Activated CD4-positive, alpha-beta T cell treated with anti-CD3 and anti-CD28 coated beads, Interleukin-2, amount 50 U/mL, for 48 hours (primary cell): ENCODE measurements around the gene ERCC2.
"Not testable (repeated sequence)": the region's sequence is repeated elsewhere in the genome, so short reads cannot be mapped to it uniquely, and the experiment has no call there.

Experiments used
- DNase-seq, 2 experiments: peaks; one replicate each; pipeline ENCODE4 v3.0.0-alpha.2; 2020

ERCC2 gene

DNA sequence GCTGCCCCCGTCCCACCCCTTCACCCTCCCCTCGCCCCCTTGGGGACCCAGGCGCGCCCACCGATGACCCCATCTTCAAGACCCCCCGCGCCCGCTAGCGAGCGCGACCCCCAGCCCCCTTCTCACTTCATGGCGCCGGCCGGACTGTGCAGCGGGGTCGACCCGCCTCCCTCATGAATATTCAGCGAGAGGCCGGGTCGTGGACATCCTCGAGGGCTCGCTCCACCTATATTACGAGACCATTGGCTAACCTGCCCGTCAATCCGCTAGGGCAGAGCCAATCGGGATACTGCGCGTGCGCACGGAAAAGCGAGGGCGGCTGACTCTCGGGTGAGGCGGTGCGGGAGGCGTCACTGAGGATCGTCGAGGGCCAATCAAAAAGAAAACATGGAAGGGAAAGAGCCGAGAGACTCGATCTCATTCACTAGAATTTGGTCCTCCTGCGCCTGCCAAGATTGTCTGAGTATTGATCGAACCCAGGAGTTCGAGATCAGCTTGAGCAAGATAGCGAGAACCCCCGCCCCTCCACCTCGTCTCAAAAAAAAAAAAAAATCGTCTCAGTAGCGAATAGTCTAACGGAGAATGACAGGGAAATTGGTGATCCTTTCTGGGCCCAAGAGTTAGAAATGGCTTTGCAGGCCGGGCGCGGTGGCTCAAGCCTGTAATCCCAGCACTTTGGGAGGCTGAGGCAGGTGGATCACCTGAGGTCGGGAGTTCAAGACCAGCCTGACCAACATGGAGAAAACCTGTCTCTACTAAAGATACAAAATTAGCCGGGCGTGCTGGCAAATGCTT is at the start of gene ERCC2:
Gene ERCC2, minus strand, starts transcription at position 164 of the 795 bp plus-strand sequence. Its CDS starts 33 bp downstream, at position 131.
- DNase-seq: peak; percentile 100

DNA sequence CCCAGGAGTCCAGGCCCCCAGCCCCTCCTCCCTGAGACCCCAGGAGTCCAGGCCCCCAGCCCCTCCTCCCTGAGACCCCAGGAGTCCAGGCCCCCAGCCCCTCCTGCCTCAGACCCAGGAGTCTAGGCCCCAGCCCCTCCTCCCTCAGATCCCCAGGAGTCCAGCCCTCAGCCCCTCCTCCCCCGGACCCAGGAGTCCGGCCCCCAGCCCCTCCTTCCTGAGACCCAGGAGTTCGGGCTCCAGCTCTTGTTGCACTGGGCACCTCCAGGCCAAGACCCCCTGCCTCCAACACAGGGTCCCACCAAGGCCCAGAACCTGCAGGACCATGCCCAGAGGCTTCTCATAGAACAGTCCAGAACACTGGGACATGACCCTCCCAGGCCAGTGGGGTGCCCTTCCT is 49.5 kb upstream of the ERCC2 start:
- no peak for DNase-seq

DNA sequence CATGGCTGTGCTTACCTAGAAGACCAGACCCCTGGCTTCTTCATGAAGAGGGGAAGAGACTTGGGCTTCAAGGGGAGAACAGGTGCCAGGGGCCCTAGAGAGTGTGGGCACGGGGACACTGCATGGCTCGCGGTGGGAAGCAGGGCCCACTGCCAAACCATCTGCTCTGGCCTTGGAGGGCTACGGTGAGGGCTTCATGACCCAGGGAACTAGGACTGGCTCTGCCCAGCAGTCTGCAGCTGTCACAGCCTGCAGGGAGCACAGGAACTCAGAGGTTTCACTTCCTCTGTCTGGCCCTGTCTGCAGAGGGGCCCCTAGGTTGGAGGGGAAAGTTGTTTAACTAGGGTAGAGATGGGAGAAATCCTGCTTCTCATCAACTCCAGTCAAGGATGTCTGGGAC is 49.0 kb upstream of the ERCC2 start:
- DNase-seq: no peak

DNA sequence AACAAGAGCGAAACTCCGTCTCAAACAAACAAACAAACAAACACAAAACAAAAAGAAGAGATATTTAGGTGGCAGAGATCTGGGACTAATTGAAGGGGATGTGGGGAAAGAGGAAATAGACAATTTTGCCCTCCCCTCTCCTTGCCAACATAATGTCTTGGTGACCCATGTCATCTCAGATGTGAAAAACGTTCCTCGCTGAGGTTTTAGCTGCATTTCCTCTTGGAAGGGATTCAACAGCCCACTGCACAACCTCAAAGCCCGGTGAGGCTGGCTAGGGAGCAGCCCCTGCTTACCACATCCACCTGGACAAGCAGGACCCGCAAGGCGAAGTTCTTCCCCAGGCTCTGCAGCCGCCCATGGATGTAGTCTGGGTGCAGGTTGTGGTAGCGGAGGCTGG is 48.4 kb upstream of the ERCC2 start:
- no peak for DNase-seq

DNA sequence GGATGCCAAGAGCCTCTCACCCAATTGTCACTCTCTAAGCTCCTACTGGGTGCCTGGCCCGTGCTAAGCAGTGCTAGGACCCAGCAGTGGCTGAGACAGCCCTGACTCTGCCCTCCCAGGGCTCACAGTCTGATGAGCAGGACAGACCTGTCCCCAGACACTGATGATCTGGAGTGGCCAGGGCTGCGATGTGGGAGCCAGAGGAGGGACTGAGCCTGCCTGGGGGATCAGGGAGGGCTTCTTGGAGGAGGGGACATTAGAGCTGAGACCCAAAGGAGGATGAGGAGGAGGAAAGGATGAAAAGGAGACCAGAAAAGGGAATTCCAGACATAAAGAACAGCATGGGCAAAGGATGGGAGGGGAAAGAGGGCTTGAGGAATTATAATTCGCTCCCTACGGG is 46.8 kb upstream of the ERCC2 start:
- no peak for DNase-seq

DNA sequence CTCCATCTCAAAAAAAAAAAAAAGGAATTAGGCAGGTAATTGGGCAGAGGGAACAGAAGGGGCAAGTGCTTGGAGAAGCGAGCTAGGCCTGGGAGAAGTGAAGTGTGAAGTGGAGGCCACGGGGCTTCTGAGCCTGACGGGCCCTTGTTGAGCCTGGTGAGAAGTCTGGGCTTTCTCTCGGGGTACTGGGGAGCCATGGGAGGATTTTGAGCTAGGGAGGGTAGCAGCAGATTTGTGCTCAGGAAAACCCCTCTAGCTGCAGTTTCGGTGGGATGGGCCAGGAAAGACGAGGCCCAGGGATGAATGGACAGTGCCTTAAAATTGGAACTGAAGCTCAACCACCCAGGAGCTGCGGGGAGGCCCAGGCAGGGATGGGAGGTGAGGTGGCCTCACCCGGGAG is 44.1 kb upstream of the ERCC2 start:
- no peak for DNase-seq

DNA sequence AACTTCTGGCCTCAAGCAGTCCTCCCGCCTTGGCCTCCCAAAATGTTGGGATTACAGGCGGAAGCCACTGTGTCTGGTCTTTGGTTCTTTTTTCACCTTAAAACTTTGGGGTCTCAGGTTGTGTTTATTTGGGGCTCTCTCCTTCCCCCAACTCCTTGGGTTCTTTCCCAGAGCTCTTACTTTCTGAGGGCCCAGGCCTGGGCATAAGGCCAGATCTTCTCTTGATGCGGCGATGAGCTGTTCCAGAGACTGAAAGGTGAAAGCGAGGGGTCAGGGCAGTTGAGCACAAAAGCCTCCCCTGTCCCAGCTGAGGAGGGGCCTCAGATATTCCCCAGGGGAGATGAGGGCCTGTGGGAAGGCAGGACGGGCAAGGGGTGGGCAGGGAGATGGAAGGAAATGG is 43.1 kb upstream of the ERCC2 start:
- no peak for DNase-seq

DNA sequence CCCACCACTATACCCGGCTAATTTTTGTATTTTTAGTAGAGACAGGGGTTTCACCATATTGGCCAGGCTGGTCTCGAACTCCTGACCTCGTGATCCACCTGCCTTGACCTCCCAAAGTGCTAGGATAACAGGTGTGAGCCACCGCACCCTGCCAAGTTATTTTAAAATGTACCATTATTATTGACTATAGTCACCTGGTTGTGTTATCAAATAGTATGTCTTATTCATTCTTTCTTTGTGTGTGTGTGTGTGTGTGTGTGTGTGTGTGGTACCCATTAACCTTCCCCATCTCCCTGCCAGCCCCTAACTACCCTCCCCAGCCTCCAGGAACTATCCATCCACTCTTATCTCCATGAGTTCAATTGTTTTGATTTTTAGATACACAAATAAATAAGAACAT is 40.0 kb upstream of the ERCC2 start:
- DNase-seq: not testable (repeated sequence)

DNA sequence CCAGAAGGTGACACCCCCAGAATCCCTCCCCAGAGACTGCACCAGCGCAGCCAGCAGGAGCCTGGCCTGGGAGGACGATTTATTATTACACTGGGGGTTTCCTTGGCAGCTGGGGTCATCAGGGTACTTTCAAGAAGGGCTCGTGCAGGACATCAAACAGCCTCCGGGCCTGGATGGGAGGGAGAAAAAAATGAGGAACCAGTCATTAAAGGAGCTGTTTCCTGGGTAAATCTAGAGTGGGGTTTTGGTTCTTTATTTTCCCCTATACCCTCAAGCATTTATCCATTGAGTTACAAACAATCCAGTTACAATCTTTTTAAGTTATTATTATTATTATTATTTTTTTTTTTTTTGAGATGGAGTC is 39.2 kb upstream of the ERCC2 start:
- no peak for DNase-seq

DNA sequence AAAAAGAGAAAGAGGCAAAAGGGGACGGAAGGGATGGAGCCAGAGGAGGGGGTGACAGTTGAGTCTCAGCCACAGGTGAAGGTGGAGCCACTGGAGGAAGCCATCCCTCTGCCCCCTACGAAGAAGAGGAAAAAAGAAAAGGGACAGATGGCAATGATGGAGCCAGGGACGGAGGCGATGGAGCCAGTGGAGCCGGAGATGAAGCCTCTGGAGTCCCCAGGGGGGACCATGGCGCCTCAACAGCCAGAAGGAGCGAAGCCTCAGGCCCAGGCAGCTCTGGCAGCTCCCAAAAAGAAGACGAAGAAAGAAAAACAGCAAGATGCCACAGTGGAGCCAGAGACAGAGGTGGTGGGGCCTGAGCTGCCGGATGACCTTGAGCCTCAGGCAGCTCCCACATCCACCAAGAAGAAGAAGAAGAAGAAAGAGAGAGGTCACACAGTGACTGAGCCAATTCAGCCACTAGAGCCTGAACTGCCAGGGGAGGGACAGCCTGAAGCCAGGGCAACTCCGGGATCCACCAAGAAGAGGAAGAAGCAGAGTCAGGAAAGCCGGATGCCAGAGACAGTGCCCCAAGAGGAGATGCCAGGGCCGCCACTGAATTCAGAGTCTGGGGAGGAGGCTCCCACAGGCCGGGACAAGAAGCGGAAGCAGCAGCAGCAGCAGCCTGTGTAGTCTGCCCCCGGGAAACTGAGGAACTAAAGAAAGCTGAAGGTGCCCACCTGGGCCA is 38.6 kb upstream of the ERCC2 start:
- no peak for DNase-seq

DNA sequence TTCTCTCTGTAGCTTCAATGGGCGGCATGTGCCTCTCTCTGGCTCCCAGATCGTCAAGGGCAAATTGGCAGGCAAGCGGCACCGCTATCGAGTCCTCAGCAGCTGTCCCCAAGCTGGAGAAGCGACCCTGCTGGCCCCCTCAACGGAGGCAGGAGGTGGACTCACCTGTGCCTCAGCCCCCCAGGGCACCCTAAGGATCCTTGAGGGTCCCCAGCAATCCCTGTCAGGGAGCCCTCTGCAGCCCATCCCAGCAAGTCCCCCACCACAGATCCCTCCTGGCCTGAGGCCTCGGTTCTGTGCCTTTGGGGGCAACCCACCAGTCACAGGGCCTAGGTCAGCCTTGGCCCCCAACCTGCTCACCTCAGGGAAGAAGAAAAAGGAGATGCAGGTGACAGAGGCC is 37.7 kb upstream of the ERCC2 start:
- no peak for DNase-seq

DNA sequence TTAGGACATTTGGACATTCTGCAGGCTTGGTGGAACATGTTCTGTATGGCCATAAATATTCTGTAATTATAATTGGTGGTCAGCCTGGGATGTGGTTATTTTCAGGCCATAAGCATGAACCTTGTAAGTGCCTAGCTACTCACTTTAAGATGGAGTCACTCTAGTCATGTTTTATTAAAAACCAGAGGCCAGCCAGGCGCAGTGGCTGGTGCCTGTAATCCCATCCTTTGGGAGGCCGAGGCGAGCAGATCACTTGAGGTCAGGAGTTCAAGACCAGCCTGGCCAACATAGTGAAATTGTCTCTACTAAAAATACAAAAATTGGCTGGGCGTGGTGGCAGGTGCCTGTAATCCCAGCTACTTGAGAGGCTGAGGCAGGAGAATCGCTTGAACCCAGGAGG is 37.2 kb upstream of the ERCC2 start:
- DNase-seq: not testable (repeated sequence)

DNA sequence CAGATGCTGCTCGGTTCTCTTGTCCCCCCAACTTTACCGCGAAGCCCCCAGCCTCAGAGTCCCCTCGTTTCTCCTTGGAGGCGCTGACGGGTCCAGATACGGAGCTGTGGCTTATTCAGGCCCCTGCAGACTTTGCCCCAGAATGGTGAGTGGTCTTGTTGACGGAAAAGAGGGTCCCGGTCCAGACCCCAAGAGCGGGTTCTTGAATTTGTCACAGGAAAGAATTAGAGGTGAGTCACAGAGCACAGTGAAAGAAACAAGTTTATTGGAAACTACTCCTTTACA is 36.7 kb upstream of the ERCC2 start:
- DNase-seq: no peak

DNA sequence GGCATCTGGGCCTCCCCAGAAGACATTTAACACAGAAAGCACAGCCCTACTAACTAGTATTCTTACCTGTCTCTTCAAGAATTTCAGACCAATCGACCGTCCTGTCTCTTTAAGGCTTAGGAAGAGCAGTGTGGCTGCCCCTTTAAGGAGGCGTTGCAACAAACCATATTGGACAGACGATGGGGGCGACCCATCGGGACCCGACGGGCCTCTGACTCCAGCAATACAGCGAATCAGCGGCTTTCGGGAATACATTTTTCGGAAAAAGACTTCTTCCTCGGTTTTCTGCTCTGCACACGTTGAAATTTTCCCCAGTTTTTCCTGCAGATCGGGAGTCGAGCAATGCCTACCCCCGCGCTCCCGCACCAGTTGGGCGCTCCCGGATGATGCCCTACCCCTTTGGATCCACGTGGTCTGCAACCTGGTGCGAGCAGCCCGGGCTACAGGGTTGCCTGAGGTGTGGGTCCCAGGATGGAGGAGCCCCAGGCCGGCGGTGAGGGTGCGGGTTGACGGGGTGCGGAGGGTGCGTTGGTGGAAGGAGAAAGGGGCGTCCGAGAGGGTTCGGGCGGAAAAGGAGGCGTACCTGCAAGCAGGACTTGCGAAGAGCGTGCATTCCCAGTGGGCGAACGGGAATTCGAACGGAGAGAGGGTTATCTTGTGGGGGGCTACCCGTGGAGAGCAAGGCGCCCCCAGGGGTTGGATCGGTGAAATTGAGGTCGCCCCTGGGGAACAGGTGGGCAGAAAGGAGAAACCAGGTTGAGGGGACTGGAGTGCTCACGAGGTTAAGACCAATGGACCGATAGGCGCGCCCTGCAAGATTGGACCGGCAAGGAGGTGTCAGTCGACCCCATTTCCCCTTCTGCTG is 36.1 kb upstream of the ERCC2 start, which contains the start of gene POLR1G:
Gene POLR1G, plus strand, starts transcription at position 419 of the 865 bp plus-strand sequence. Its CDS starts 53 bp downstream, at position 472.
- peak; percentile 81 to 85 for DNase-seq

DNA sequence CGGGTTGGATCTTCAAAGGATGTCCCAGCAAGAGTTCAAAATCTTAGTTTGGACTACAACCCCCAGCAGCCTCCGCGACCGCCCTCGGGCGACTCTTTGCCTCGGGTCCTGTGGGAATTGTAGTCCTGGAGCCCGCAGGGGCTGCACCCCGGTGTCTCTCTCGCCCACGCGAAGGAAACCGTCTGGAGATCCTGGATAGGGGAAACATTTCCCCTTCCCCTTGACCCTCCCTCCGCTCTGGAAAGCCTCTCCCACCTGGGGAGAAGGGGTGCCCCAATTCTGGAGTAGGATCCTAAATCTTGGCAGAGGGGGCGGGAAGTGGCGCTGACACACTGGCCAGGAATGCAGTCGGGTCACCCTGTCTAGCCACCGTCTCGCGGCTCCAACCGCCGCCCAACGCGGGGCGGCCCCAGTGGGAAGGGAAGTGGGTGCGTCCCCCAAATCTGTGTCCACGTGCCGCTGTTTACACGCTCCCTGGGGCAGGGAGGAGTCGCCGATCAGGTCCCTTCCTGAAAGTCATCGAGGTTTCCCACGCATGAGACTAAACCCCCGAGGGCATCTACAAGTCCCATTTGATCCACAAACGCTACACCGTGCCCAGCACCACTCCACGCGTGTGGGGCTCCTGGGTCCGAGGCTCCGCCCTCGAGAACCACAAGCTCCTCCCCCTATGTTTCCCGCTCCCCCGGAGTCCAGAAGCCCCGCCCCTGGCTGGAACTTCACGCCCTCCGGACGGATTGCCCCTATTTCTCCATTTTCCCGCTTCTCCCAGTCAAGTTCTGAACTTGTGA is 35.3 kb upstream of the ERCC2 start:
- peak; percentile 85 to 89 for DNase-seq

DNA sequence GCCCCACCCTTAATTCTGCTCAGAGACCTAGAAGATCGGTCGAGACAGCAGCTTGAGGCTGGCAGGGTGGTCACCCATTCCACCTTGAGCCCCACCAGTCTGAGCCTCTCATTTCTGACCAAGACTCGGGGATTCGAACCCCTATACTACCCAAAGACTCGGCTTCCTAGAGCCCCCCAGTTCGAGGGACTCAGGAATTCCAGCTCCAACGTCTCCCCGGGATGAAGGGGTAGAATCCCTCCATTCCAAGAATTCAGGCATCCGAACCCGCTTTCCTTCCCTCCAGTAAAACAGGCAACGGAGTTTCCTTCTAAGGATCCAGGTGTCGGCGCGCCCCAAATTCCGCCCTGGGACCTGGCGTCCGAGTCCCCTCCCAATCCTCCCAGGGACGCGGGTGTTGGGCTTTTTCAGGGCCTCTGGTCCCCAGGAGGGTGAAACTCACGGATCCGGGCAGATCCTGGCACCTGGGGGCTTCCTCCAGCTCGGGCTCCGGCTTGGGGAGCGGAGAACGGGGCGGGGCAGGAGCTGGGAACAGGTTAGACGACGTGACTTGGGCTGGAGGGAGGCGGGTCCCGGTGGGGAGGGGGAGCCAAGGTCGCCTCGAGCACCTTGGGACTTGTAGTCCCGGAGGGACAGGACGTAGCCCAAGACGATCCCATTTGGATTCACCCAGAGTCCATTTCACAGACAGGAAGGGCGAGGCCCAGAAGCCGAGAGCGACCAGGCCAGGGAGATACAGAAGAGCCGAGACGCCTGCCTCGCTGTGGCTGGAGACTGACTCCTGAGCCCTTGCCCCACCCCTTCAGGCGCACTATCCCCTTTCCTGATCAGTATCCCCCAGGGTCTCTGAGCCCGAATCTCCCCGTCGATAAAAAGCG is 34.4 kb upstream of the ERCC2 start, which contains the start of gene PPP1R13L:
Gene PPP1R13L, minus strand, starts transcription at position 513 of the 878 bp plus-strand sequence. CDS start 6,751 bp downstream, outside the sequence.
- DNase-seq: peak; percentile 74 to 81

DNA sequence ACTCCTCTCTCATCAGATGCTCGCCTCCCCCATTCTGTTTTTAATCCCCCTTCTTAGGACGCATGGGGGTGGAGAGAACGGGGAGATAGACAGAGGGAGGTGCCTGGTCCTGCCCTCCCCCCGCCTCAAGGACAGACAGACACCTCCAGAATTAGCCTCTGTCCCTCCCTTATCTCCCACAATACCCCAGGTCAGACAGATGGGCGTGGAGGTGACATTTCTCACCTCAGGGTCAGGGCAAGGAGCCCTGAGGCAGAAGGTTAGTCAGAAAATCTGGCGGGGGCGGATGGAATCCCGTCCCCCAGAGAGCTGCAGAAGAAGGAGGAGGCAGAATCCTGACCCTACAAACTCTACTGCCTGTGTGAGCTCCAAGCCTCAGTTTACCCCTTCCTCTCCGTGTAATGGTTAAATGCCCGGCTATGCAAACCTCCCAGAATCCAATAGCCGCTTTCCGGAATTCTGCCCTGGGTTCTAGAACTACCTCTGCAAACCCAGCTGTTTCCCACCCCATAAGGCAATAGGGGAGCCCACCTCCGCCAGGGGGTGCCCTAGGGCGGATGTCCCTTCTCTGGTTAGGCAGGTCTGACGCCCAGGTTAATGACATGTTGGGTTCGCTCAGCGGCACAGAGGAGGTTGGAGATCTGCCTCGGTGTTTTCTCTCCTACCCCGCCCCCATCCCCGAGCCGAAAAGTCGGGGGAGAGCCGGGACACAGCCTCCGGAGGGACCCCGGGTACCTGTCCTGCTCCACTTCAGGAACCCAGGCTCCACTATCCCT is 33.6 kb upstream of the ERCC2 start:
- peak; percentile 75 to 79 for DNase-seq

DNA sequence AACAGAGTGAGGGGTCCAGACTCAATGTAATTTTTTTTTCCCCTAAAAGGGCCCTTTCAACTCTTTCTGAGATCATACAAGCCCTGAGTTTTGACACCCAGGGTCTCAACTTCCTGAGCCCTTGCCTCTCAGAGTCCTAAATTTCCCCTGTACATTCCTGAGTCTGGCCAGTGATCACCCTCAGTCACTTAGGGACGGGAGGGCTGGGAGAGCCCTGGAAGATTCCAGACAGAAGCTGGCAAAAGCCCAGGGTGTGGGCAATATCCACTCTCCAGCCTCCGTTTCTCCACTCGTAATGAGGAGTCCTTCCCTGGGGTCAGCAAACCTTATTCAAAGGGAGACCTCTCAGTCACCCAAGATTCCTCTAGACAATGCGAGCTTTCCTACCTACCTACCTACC is 32.9 kb upstream of the ERCC2 start:
- DNase-seq: no peak

DNA sequence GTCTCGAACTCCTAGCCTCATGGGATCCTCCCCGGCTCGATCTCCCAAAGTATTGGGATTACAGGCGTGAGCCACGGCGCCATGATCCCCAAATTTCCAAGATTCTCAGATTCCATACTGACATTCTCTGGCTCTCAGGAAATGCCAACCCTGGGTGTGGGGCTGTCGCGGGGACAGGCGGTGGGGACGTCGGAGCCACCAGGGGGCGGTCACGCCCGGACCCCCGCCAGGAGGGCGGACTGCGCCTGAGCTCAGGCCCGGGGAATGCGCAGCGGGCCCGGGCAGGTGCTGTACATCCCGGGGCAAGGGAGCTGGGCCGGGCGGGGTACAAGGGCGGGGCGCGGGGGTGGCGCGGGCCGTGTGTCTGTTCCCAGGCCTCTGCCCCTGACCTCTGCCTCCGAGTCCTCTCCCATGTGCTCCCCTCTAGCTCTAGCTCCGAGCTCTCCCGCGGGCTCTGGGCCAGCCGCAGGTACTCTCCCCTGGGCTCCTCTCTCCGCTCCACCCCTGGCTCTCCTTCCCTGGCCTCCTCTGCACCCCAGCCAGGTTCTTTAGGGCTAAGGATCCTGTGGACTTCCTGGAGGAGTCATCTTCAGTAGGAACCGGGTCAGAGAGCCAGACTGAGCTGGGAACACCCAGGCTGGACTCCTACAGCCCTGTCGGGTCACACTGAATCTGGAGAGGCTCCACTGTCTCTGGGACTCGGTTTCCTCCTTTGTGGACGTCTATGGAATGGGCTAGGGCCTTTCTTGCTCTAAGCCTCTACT is 32.1 kb upstream of the ERCC2 start:
- peak in 1 of 2 experiments; percentile 43 for DNase-seq

DNA sequence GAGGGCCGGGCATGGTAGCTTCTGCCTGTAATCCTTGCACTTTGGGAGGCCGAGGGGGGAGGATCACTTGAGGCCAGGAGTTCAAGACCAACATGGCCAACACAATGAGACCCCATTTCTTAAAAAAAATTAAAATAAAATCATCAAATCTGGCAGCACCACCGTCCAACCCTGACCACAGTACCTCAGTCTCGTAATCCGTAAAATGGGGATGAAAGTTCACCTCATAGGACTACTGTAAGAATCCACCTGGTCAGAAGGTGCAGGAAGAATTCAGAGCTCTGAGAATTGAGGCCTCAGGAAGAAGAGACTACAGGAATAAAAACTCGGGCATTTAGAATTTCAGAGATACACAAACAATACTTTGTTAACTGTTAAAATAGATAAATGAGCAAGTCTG is 31.4 kb upstream of the ERCC2 start:
- no peak for DNase-seq
